Inflammatory macrophage (primary cell): ENCODE results near the gene TNNC2.
"Not testable (repeated sequence)": the region's sequence is repeated elsewhere in the genome, so short reads cannot be mapped to it uniquely, and the experiment has no call there.

ENCODE experiments used
- DNase-seq, 2 donors: peaks; one replicate each; pipeline ENCODE4 v3.0.0-alpha.2; 2020 to 2022

The TNNC2 gene

GRCh38 chr20:45848421-45848820, 21.3 kb upstream of the TNNC2 start:
- DNase-seq: no peak

GRCh38 chr20:45845452-45845851, 18.3 kb upstream of the TNNC2 start:
- no peak for DNase-seq

- DNase-seq: no peak
These were observed 16.4 kb upstream of the TNNC2 start for GRCh38 chr20:45843506-45843905.

GRCh38 chr20:45842169-45842812, 15.2 kb upstream of the TNNC2 start:
- DNase-seq: peak; percentile 30 to 49

- DNase-seq: no peak
These were observed 14.5 kb upstream of the TNNC2 start for GRCh38 chr20:45841407-45842129.

- no peak for DNase-seq
These were observed 13.6 kb upstream of the TNNC2 start for GRCh38 chr20:45840700-45841198.

GRCh38 chr20:45836841-45837240, 9.7 kb upstream of the TNNC2 start:
- DNase-seq: no peak

GRCh38 chr20:45835825-45836224, 8.7 kb upstream of the TNNC2 start:
- no peak for DNase-seq

GRCh38 chr20:45835329-45835765, 8.2 kb upstream of the TNNC2 start:
- DNase-seq: peak; percentile 64 to 70

- no peak for DNase-seq
These were observed 7.7 kb upstream of the TNNC2 start for GRCh38 chr20:45834797-45835161.

GRCh38 chr20:45833883-45834796, 7.0 kb upstream of the TNNC2 start:
- peak; percentile 2 to 20 for DNase-seq

GRCh38 chr20:45833030-45833882, 6.1 kb upstream of the TNNC2 start, which contains the start of gene SNX21:
Gene SNX21 (plus strand): TSS chr20:45833799. CDS start chr20:45833920, 121 bp downstream.
- peak; percentile 90 to 98 for DNase-seq

GRCh38 chr20:45832619-45833018, 5.5 kb upstream of the TNNC2 start:
- DNase-seq: no peak

- not testable (repeated sequence) for DNase-seq
These were observed 2.6 kb upstream of the TNNC2 start for GRCh38 chr20:45829673-45830106.

GRCh38 chr20:45828589-45828988, 1.5 kb upstream of the TNNC2 start:
- DNase-seq: no peak

GRCh38 chr20:45827712-45828111, 600 bp upstream of the TNNC2 start:
- no peak for DNase-seq

- DNase-seq: no peak
These were observed 612 bp downstream of the TNNC2 start for GRCh38 chr20:45826381-45827019.

- DNase-seq: peak; percentile 11 to 37
These were observed 2.9 kb downstream of the TNNC2 start for GRCh38 chr20:45823949-45824835.

- no peak for DNase-seq
These were observed 4.3 kb downstream of the TNNC2 start for GRCh38 chr20:45822857-45823256.

GRCh38 chr20:45821947-45822346, 5.2 kb downstream of the TNNC2 start:
- DNase-seq: no peak
